Stimulated activated CD4-positive, alpha-beta T cell treated with anti-CD3 and anti-CD28 coated beads, Interleukin-15, amount 100 ng/mL, for 24 hours (primary cell): ENCODE measurements around the gene JAGN1.
"Not testable (repeated sequence)": the region's sequence is repeated elsewhere in the genome, so short reads cannot be mapped to it uniquely, and the experiment has no call there.

ENCODE experiments used
- DNase-seq: peaks from one replicate; pipeline ENCODE4 v3.0.0-alpha.2; 2020

JAGN1 gene

DNA sequence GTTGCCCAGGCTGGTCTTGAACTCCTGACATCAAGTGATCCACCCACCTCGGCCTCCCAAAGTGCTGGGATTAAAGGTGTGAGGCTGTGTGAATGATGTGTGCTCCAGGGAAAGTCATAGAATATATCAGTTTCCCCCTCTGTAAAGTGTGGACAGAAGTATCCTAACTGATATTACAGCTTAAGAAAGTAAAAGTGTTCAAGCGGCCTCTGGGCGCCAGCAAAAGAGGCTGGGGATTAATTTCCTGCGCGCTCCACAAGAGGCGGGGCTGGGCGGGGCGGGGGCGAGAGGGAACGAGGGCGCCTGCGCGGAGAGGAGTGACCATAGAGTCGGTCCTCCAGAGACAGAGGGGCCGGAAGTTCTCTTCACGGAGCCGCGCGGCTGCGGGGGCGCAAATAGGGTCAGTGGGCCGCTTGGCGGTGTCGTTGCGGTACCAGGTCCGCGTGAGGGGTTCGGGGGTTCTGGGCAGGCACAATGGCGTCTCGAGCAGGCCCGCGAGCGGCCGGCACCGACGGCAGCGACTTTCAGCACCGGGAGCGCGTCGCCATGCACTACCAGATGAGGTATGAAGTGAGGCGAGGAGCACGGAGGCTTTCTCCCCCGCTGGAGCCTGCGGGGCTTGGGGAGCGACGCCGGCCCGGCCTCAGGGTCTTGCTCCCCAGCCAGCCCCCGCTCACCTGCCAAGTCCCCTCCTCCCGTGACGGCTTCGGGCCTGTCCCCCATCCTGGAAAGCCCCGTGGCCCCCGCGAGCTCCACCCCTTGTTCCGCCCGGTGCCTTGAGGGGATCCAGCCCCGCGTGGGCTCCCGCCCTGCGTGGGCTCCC, at the start of gene JAGN1:
TSS of gene JAGN1 (plus strand) at position 362 of the 823 bp plus-strand sequence. CDS start at position 475, 113 bp downstream.
- peak; percentile 92 for DNase-seq

DNA sequence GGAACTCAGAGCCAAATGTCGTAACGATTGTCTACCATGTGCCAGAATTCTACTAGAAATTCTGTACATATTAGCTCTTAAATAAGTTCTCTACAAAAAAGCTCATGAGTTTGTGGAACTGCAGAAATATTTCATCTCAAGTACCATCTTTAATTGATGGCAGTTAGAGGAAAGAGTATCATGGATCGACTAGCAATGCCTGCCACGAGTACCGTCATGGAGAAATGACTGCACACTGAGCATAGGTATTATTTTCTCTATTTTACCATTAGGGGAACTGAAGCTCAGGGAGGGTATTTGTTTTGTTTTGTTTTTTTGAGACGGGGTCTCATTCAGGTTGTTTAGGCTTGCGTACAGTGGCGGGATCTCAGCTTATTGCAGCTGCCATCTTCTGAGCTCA, 49.4 kb upstream of the JAGN1 start:
- DNase-seq, result no peak

DNA sequence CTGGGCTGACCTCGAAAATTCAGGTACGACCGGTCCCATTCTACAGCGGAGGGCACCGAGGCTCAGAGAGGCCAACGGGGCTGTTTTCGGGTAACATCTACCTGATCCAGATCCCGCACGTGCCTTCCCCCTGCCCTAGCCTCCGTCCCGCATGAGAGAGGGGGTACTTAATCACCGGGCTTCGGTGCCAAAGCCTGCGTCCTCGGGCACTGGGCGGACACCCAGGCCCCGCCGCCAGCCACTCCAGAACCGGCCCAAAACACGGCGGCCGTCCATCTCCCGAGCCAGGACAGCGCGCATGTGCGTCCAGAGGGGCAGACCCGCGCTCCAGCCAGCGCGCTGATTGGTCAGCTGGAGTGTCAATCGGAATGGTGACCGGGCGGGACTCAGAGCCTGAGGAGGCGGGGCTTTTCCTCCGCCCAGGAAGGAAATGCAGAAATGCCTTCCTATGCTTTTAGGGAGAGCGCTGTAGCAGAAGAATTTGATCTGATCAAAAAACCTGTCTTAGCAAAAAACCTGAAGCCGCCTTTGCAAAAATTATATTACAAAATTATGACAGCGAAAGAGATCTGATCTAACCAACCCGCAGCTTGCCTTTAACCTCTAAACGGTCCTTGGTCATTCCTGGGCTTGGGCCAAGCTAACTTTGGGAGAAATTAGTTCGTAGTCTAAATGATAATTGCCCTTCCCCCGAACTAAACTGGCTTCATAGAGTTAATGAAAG, 46.5 kb upstream of the JAGN1 start, which contains the start of gene RPUSD3:
TSS of gene RPUSD3 (minus strand) at position 294 of the 724 bp plus-strand sequence. CDS start at position 276, 18 bp downstream.
- peak; percentile 96 for DNase-seq

DNA sequence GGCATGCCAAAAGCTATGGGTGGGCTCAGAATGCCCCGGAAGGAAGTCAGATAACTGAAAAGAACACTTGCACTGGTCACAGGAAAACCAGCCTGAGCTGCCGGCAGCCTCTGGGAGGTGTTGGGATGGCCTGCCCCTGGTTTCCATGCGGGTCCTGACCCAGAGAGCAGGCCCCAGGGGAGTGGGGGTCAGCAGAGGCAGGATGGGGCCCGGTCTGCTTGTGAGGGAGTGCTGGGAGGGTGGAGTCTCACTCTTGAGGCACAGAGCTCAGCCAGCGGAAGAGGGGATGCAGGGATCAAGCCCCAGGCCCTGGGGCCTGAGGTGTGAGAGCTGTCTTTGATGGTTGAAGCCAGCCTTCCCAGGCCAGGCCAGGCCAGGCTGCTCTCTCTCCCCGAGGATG, 44.2 kb upstream of the JAGN1 start:
- DNase-seq, result no peak

DNA sequence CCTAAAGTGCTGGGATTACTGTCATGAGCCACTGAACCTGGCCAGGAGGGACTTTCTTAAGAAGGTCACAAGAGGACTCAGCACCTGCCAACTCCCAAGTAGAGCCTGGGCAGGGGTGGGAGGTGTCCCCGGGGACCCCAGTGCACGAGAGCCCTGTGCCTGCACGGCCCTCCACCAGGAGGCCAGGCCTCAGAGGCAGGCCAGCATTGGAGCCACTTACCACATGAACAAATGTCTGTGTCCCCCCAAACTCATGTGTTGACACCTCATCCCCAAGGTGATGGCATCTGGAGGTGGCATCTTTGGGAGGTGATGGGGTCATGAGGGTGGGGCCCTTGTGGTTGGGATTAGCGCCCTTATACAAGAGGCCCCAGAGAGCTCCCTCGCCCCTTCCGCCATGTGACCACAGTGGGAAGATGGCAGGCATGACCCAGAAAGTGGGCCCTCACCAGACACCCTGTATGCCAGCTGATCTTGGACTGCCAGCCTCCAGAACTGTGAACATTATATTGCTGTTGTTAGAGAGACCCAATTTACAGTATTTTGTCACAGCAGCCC, 43.4 kb upstream of the JAGN1 start:
- no peak for DNase-seq

DNA sequence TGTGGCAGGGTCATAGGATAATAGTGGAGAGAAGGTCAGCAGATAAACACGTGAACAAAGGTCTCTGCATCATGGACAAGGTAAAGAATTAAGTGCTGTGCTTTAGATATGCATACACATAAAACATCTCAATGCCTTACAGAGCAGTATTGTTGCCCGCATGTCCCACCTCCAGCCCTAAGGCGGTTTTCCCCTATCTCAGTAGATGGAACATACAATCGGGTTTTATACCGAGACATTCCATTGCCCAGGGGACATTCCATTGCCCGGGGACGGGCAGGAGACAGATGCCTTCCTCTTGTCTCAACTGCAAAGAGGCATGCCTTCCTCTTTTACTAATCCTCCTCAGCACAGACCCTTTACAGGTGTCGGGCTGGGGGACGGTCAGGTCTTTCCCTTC, 42.5 kb upstream of the JAGN1 start:
- DNase-seq, result not testable (repeated sequence)

DNA sequence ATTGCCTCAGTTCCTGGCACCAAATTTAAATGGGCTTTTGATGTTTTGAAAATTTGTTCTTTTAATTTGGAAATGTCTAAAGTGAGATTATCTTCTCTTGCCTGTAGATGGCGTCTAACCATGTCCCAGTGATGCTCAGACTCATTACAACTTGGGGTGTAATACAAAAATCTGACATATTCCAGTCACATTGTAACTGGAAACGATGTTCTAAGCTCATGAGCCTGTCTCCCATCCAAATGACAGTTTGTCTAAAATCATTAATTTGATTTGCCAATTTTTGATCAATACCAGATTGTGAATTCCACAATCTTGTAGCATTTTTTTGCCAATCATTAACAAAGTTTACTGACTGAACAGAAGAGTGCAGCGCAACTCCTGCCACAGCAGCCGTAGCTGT, 41.5 kb upstream of the JAGN1 start:
- not testable (repeated sequence) for DNase-seq

DNA sequence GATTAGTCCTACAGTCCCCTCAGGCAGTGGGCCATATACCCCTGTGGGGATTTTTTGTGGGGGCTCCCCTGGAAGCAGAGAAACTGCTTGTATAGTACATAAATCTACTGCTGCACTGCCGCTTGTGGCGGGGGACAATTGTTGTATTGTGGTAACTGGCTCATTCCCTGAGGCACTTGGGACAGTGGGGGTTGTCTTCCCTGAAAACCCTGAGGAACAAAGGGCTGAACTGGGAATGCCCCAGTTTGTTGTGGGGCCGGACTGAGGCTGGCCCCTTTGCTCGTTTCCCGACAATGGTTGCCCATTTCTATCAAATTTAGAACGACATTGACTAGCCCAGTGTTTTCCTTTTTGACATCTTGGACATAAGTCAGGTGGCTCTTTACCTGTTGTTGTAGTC, 39.0 kb upstream of the JAGN1 start:
- not testable (repeated sequence) for DNase-seq

DNA sequence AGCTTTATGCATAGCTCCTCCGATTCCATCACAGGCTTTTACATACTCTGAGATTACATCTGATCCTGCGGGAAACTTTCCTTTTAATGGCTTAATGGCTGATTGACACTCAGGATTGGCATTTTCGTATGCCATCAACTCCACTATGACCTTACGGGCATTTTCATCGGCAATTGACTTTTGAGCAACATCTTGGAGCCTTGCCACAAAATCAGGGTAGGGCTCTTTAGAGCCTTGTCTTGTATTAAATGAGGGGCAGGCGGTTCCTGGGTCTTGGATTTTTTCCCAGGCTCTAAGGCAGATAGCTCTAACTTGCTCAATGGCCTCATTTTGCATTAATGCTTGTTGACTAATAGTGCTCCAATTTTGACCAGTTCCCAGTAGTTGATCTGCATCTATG, 38.5 kb upstream of the JAGN1 start:
- DNase-seq, result not testable (repeated sequence)

DNA sequence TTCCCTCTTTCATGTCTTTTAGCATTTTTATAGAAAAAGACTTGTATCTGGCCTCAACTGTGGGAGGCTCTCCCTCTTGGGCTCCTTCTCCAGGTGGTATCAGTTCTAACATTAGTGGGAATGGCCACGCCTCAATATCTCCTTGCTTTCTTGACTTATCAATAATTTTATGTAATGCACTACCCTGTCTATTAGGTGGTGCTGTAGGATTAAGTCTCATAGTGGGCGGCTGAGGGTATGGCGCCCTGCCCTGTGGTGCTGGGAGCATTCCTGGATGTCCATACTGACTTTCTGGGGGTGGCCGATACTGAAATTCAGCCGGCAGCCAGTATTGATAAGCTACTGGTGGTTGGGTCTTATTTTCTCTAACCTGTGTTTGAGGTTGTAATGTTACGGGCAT, 37.9 kb upstream of the JAGN1 start:
- no peak for DNase-seq

DNA sequence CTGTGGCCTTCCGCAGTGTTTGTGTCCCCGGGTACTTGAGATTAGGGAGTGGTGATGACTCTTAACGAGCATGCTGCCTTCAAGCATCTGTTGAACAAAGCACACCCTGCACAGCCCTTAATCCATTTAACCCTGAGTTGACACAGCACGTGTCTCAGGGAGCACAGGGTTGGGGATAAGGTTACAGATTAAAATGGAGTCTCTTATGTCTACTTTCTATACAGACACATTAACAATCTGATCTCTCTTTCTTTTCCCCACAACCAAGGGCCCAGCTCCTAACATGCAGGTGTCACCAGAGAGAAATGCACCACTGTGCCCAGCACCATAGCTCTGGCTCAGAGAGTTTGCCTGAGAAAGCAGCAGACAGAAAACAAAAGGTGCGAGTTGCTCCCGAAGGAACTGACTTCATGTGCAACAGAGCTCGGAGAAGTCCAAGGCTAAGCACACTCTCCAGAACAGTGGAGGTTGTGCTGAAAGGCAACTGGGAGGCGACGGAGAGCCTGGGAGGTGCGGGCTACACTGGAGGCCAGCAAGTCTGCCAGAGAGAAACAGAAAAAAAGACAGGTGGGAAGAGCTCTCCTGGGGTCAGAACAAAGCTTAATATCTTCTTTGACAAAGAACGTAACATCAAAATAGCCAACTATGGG, 36.0 kb upstream of the JAGN1 start:
- DNase-seq, result not testable (repeated sequence)

DNA sequence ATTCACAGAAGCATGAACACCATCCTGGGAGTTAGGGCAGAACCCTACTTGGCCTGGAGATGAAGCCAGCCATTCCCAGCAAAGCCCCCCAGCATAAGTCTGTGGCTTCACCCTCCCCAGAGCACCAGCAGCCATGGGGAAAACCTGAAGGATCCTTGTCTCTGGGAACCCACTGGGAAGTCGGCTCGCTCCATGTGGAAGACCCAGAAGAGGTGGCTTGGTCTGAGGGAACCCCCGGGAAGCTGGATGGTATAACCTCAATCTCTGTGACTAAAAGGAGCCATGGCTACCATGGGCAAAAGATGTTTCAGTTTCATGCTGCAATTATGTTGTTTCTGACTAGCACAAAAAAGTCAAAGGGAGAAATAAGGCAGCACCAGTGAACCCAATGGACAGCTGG, 34.8 kb upstream of the JAGN1 start:
- no peak for DNase-seq

DNA sequence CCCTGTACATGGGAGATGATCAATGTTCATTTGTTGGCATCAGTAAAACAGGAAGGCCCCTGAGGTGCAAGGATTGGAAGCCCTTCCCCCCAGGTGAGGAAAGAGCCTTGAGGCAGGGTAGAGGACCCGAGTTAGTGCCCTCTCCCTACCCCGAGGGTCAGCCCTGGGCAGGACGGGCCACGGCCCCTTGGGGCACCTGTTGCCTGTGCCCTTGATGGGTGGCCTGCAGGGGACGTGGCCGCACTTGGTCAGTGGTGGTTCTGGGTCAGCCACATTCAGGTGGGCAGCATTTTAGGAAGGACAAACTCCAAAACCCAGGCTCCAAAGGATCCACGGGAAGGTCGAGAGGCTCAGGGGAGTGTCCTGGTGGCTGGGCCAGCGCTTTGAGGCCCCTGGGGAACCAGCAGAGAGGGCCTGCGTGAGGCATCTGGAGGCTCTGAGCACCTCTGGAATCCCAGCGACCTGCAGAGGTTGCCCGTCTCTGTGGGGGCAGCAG, 30.8 kb upstream of the JAGN1 start:
- no peak for DNase-seq

DNA sequence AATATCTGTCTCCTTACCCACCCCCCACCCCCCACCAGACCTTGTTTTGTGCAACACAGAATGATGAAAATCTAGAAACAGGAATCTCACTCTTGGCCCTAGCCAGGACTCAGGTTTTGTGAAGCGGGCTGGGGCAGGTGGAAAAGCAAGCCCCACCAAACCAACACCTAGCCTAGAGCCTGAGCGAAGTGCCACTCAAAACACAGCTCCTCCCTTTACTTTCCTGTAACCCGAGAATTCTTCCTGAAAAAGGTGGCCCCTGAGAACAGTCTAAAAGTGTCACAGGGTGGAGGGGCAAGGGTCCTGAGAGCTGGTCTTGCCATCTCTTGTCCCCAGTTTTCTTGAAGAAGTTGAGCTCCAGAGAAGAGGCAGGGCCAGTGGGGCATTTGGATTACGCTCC, 29.2 kb upstream of the JAGN1 start:
- no peak for DNase-seq

DNA sequence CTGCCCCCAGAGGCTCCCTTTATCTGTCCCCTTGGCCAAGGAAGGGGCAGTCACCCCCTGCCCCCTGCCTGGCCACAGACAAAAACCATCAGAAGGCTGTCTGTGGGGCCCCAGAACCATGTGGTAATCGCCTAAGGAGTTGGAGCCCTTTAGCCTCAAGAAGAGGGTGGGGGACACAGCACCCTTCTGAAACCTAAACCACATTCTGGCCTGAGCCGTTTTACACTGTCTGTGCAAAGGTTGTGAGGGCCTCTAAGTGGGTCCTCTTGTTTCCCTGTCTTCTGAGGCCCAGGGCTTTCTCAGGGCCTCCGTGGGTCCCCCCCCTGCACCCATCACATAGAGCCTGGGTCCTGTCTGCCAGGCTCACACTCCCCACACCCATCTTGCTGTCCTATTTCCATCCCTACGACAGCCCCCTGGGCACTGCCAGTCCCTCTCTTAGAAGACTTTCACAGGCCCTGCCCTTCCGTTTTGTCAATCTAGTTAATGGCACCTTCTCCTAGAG, 28.7 kb upstream of the JAGN1 start:
- no peak for DNase-seq

DNA sequence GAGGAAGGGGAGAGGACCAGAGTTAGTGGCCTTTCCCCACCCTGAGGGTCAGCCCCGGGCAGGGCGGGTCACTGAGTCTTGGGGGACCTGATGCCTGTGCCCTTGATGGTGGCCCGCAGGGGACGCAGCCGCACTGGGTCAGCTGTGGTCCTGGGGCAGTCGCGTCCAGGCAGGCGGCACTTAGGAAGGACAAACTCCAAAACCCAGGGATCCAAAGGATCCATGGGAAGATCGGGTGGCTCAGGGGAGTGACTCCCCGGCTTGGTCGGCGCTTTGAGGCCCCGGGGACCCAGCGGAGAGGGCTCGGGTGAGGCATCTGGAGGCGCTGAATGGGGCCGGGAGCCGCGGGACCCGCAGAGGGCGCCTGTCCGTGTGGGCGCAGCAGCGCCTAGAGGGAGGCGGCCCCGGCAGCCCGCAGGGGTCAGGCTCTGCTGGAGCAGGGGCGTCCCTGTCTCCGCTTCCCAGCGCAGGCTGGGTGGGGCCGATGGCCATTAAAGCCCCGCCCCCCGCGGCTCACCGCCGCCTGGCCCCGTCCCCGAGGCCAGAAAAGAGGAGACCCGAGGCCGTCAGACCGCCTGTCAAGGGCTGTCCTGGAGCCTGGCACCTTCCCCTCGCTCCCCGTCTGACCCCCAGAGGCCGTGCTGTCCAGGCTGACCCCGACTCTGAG, 27.9 kb upstream of the JAGN1 start:
- DNase-seq, result peak; percentile 51

DNA sequence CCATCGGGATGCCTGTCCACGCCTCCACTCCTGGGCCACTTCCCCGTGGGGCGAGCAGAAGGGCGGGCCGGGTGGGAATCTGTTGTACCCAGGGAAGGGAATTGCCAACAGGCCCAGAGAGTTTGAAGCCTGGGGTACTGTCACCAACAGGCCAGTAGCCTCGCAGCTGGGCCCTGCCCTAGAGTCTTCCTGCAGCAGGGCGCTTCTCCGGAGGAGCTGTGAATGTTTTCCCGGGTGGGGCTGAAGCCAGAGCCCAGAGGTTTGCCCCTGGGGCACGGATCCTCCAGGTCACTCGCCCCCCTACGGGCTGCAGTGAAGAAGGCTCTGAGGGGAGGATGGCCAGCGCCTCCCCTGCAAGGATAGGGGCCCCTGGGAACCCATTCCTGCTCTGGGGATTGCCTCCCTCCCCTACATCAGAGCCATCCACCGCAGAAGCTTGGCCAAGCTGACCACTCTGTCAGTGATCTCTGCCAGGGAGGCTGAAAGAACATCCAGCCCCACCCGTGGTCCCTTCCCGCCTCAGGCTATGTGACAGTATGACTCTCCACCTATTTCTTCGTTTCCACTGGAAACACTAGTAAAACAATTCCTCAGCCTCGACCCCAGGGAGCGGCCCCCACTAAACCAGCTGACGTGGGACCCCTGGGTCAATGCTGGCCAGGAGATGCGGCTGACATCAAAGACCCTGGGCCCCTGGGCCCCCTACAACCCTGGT, 27.2 kb upstream of the JAGN1 start:
- no peak for DNase-seq

DNA sequence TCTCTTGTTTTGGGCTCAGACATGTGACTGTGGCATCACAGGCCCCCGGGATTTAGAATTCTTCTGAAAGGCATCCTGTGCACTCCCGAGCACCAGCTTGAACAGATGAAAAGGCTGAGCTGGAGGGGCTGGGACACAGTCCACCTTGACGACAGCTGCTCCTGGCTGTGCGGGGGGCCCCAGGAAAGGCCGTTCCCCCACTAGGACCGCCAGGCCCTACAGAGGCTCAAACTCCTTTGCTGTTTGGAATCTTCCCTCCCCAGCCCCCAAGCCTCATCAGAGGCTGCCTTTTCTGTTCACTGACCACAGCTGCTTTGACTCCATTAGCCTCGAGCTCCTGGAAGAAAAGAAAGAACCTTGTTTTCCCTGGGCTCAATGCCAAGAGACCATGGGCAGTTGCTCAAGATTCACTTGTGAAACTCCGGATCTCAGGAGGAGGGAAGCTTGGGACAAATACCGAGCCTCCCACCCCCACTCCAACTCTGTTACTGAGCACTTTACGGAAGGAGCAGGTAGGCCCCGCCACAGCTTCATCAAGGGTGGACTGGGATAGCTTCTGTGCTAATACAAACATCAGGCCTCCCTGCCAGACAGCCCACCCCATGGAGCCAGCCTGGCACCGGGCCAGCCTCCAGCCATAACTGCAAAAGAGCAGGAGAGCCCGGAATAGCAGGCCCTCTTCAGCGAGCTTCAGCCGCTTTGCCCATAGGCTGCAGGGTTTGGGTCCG, 26.0 kb upstream of the JAGN1 start:
- no peak for DNase-seq

DNA sequence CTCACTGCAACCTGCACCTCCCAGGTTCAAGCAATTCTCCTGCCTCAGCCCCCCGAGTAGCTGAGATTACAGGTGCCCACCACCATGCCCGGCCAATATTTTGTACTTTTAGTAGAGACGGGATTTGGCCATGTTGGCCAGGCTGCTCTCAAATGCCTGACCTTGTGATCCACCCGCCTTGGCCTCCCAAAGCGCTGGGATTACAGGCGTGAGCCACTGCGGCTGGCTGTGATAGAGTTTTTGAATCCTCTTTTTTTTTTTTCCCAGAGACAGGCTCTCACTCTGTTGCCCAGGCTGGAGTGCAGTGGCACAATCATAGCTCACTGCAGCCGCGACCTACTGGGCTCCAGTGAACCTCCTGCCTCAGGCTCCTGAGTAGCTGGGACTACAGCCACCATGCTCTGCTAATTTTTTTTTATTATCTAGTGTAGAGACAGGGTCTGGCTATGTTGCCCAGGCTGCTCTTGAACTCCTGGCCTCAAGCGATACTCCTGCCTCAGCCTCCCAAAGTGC, 25.2 kb upstream of the JAGN1 start:
- not testable (repeated sequence) for DNase-seq

DNA sequence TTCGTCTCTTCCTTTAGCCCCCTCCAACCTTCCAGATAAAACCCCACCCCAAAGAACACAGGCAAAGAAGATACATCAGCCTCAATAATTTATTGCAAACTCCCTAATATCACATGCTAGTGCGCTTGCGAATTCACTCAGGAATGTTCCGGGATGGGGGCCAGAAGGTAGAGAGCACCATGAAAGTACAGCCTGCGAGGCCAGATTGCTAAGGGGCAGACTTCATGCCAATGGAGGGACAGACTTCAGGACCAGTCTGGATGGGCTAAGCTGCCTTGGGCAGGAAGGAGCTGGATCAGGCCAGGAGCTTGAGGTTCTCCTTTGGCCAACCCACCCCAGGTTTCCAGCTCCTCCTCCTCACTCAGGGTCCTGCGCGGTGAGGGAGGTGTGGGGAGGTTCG, 23.8 kb upstream of the JAGN1 start:
- no peak for DNase-seq

DNA sequence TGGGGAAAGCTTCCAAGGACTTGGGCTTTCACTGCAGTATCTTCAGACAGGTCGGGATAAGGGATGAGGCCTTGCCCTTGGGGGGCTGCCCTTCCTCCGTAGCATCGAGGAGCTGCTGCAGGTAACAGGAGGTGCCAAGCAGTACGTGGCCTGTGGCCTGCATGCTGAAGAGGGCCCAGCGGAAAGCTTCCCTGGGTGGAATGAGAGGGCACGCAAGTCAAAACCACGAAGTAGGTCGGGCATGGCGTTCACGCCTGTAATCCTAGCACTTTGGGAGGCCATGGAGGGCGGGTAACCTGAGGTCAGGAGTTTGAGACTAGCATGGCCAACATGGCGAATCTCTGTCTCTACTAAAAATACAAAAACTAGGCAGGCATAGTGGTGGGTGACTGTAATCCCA, 23.3 kb upstream of the JAGN1 start:
- DNase-seq, result no peak
